ENCODE data around the gene UPB1.
A peak's percentile ranks its signal among the peaks of the same experiment; 100 is the strongest.

The UPB1 gene

GRCh38 chr22:24494528-24495364 is at the start of gene UPB1:
Gene UPB1 (plus strand): TSS chr22:24495332. CDS start chr22:24495404, 72 bp downstream.
- H3K36me3 Mint-ChIP-seq = peaks cover 0 to 2% of the 10 kb centered on the region in 2 donors
- no peaks in the 10 kb centered on the region for H3K9me3 Mint-ChIP-seq
- H3K4me3 Mint-ChIP-seq = peak within 1 kb of the TSS in 1 of 2 donors; percentile 46
- H3K4me1 Mint-ChIP-seq = no peaks in the 10 kb centered on the region
- ATAC-seq (replicated peaks) = no peak
- no peak for DNase-seq
- H3K27ac Mint-ChIP-seq = no peak within 1 kb of the TSS
- peaks cover 14 to 58% of the 10 kb centered on the region in 2 donors for H3K27me3 Mint-ChIP-seq

- Mint-ChIP-seq H3K9me3 (peaks cover 0 to 2% of the 10 kb centered on the region in 2 donors), H3K36me3 (peaks cover 24 to 47% of the 10 kb centered on the region in 2 donors), H3K4me1 (peaks cover 43 to 76% of the 10 kb centered on the region in 2 donors), H3K27me3 (no peaks in the 10 kb centered on the region), H3K27ac (peak overlapping the region; percentile 62), H3K4me3 (peak overlapping the region in 1 of 2 donors; percentile 17)
- DNase-seq = no peak
- ATAC-seq (replicated peaks) = peak; percentile 95 to 97
Measured at GRCh38 chr22:24445481-24446259, 49.5 kb upstream of the UPB1 start.

GRCh38 chr22:24446260-24446611 is 48.9 kb upstream of the UPB1 start:
- Mint-ChIP-seq H3K4me3 (no peak overlapping the region), H3K27ac (no peak overlapping the region), H3K9me3 (peaks cover 0 to 2% of the 10 kb centered on the region in 2 donors), H3K27me3 (no peaks in the 10 kb centered on the region), H3K36me3 (peaks cover 19 to 41% of the 10 kb centered on the region in 2 donors), H3K4me1 (peaks cover 38 to 74% of the 10 kb centered on the region in 2 donors)
- ATAC-seq (replicated peaks) = no peak
- no peak for DNase-seq

GRCh38 chr22:24450610-24451009 is 44.5 kb upstream of the UPB1 start:
- H3K27ac Mint-ChIP-seq = peak overlapping the region; percentile 79
- H3K4me1 Mint-ChIP-seq = peaks cover 26 to 37% of the 10 kb centered on the region in 2 donors
- ATAC-seq (replicated peaks) = no peak
- peaks cover 0 to 2% of the 10 kb centered on the region in 2 donors for H3K9me3 Mint-ChIP-seq
- peaks cover 2 to 17% of the 10 kb centered on the region in 2 donors for H3K36me3 Mint-ChIP-seq
- no peak overlapping the region for H3K4me3 Mint-ChIP-seq
- H3K27me3 Mint-ChIP-seq = no peaks in the 10 kb centered on the region
- no peak for DNase-seq

GRCh38 chr22:24451162-24451561 is 44.0 kb upstream of the UPB1 start:
- peaks cover 22 to 37% of the 10 kb centered on the region in 2 donors for H3K4me1 Mint-ChIP-seq
- H3K36me3 Mint-ChIP-seq = peaks cover 2 to 17% of the 10 kb centered on the region in 2 donors
- no peak overlapping the region for H3K27ac Mint-ChIP-seq
- peaks cover 0 to 2% of the 10 kb centered on the region in 2 donors for H3K9me3 Mint-ChIP-seq
- ATAC-seq (replicated peaks) (no peak), DNase-seq (no peak)
- H3K4me3 Mint-ChIP-seq = no peak overlapping the region
- no peaks in the 10 kb centered on the region for H3K27me3 Mint-ChIP-seq

GRCh38 chr22:24453853-24454252 is 41.3 kb upstream of the UPB1 start:
- H3K9me3 Mint-ChIP-seq = peaks cover 0 to 2% of the 10 kb centered on the region in 2 donors
- no peak overlapping the region for H3K27ac Mint-ChIP-seq
- H3K4me3 Mint-ChIP-seq = no peak overlapping the region
- peaks cover 15 to 31% of the 10 kb centered on the region in 2 donors for H3K4me1 Mint-ChIP-seq
- DNase-seq (no peak), ATAC-seq (replicated peaks) (no peak)
- H3K27me3 Mint-ChIP-seq = no peaks in the 10 kb centered on the region
- peaks cover 0 to 8% of the 10 kb centered on the region in 2 donors for H3K36me3 Mint-ChIP-seq

- DNase-seq (no peak), ATAC-seq (replicated peaks) (no peak)
- Mint-ChIP-seq H3K9me3 (peaks cover 0 to 2% of the 10 kb centered on the region in 2 donors), H3K27ac (no peak overlapping the region), H3K4me1 (peaks cover 7 to 20% of the 10 kb centered on the region in 2 donors), H3K36me3 (peaks cover 0 to 1% of the 10 kb centered on the region in 2 donors), H3K4me3 (no peak overlapping the region), H3K27me3 (no peaks in the 10 kb centered on the region)
Measured at GRCh38 chr22:24455039-24455438, 40.1 kb upstream of the UPB1 start.

GRCh38 chr22:24455751-24456426 is 39.2 kb upstream of the UPB1 start:
- DNase-seq (no peak), ATAC-seq (replicated peaks) (no peak)
- Mint-ChIP-seq H3K4me3 (no peak overlapping the region), H3K4me1 (peaks cover 0 to 12% of the 10 kb centered on the region in 2 donors), H3K27me3 (no peaks in the 10 kb centered on the region), H3K27ac (no peak overlapping the region), H3K36me3 (no peaks in the 10 kb centered on the region), H3K9me3 (no peaks in the 10 kb centered on the region)

GRCh38 chr22:24457894-24458420 is 37.2 kb upstream of the UPB1 start:
- ATAC-seq (replicated peaks) (no peak), DNase-seq (no peak)
- peaks cover 0 to 3% of the 10 kb centered on the region in 2 donors for H3K36me3 Mint-ChIP-seq
- H3K27ac Mint-ChIP-seq = no peak overlapping the region
- H3K4me3 Mint-ChIP-seq = no peak overlapping the region
- H3K9me3 Mint-ChIP-seq = peaks cover 0 to 2% of the 10 kb centered on the region in 2 donors
- H3K27me3 Mint-ChIP-seq = no peaks in the 10 kb centered on the region
- peaks cover 2 to 14% of the 10 kb centered on the region in 2 donors for H3K4me1 Mint-ChIP-seq

- Mint-ChIP-seq H3K36me3 (peaks cover 0 to 3% of the 10 kb centered on the region in 2 donors), H3K9me3 (peaks cover 3 to 6% of the 10 kb centered on the region in 2 donors), H3K27ac (no peak overlapping the region), H3K27me3 (no peaks in the 10 kb centered on the region), H3K4me3 (no peak overlapping the region), H3K4me1 (peaks cover 7 to 22% of the 10 kb centered on the region in 2 donors)
- DNase-seq (no peak), ATAC-seq (replicated peaks) (no peak)
Measured at GRCh38 chr22:24459911-24460310, 35.2 kb upstream of the UPB1 start.

- H3K9me3 Mint-ChIP-seq = peaks cover 3 to 6% of the 10 kb centered on the region in 2 donors
- no peak overlapping the region for H3K27ac Mint-ChIP-seq
- H3K27me3 Mint-ChIP-seq = no peaks in the 10 kb centered on the region
- no peak overlapping the region for H3K4me3 Mint-ChIP-seq
- H3K36me3 Mint-ChIP-seq = peaks cover 0 to 3% of the 10 kb centered on the region in 2 donors
- peak; percentile 29 to 30 for ATAC-seq (replicated peaks)
- DNase-seq = no peak
- H3K4me1 Mint-ChIP-seq = peaks cover 7 to 19% of the 10 kb centered on the region in 2 donors
Measured at GRCh38 chr22:24460418-24461089, 34.6 kb upstream of the UPB1 start.

- H3K9me3 Mint-ChIP-seq = peaks cover 3 to 6% of the 10 kb centered on the region in 2 donors
- H3K4me3 Mint-ChIP-seq = peak overlapping the region in 1 of 2 donors; percentile 43
- H3K36me3 Mint-ChIP-seq = peaks cover 0 to 3% of the 10 kb centered on the region in 2 donors
- peak; percentile 77 to 85 for ATAC-seq (replicated peaks)
- H3K4me1 Mint-ChIP-seq = peaks cover 13 to 26% of the 10 kb centered on the region in 2 donors
- peak overlapping the region; percentile 90 for H3K27ac Mint-ChIP-seq
- H3K27me3 Mint-ChIP-seq = no peaks in the 10 kb centered on the region
- DNase-seq = no peak
Measured at GRCh38 chr22:24463071-24463760, 31.9 kb upstream of the UPB1 start.

GRCh38 chr22:24465566-24465965 is 29.6 kb upstream of the UPB1 start:
- no peak for ATAC-seq (replicated peaks)
- DNase-seq = no peak

More at GRCh38 chr22:24465566-24465965, 29.6 kb upstream of the UPB1 start:
- Mint-ChIP-seq H3K27me3 (no peaks in the 10 kb centered on the region), H3K4me1 (peaks cover 13 to 26% of the 10 kb centered on the region in 2 donors), H3K36me3 (peaks cover 0 to 3% of the 10 kb centered on the region in 2 donors), H3K9me3 (peaks cover 3 to 6% of the 10 kb centered on the region in 2 donors), H3K4me3 (no peak overlapping the region), H3K27ac (no peak overlapping the region)
